Parathyroid adenoma (tissue), 2 donors: ENCODE results near the gene ARHGAP8.

Source experiments
- H2AFZ ChIP-seq: fragments of 300-600 bp; sonication (generic); one replicate; pipeline ENCODE4 v1.7.0; 2017; ENCODE audit warnings: antibody characterized with exemption, mild to moderate bottlenecking
- H3K27ac ChIP-seq: fragments of 300-600 bp; sonication (generic); one replicate; pipeline ENCODE4 v1.7.0; 2017
- H3K27me3 ChIP-seq: fragments of 300-600 bp; sonication (generic); one replicate; pipeline ENCODE4 v1.7.0; 2017; ENCODE audit warnings: low read length; ENCODE audit not compliant: control insufficient read depth, insufficient read depth
- H3K36me3 ChIP-seq: fragments of 300-600 bp; sonication (generic); one replicate; pipeline ENCODE4 v1.7.0; 2017; ENCODE audit warnings: low read length; ENCODE audit not compliant: control insufficient read depth, insufficient read depth
- H3K4me1 ChIP-seq: fragments of 300-600 bp; sonication (generic); one replicate; pipeline ENCODE4 v1.7.0; 2017; ENCODE audit warnings: control low read depth
- H3K4me2 ChIP-seq: fragments of 300-600 bp; sonication (generic); one replicate; pipeline ENCODE4 v1.7.0; 2017; ENCODE audit warnings: low read length
- H3K4me3 ChIP-seq: fragments of 300-600 bp; sonication (generic); one replicate; pipeline ENCODE4 v1.7.0; 2017; ENCODE audit warnings: low read depth, low read length
- H3K79me2 ChIP-seq: fragments of 300-600 bp; sonication (generic); one replicate; pipeline ENCODE4 v1.7.0; 2017; ENCODE audit warnings: control low read depth
- H3K9ac ChIP-seq: fragments of 300-600 bp; sonication (generic); one replicate; pipeline ENCODE4 v1.7.0; 2017; ENCODE audit warnings: mild to moderate bottlenecking
- H3K9me3 ChIP-seq: fragments of 300-600 bp; sonication (generic); one replicate; pipeline ENCODE4 v1.7.0; 2017; ENCODE audit warnings: low read length; ENCODE audit not compliant: control insufficient read depth
- TF ChIP-seq, protein P1 (sequence below): fragments of 300-600 bp; sonication (generic); IDR thresholded peaks from one replicate; pipeline ENCODE4 v1.7.0; 2017; ENCODE audit warnings: antibody characterized with exemption, mild to moderate bottlenecking
- donor health status: primary hyperparathyroidism.

Gene ARHGAP8

DNA sequence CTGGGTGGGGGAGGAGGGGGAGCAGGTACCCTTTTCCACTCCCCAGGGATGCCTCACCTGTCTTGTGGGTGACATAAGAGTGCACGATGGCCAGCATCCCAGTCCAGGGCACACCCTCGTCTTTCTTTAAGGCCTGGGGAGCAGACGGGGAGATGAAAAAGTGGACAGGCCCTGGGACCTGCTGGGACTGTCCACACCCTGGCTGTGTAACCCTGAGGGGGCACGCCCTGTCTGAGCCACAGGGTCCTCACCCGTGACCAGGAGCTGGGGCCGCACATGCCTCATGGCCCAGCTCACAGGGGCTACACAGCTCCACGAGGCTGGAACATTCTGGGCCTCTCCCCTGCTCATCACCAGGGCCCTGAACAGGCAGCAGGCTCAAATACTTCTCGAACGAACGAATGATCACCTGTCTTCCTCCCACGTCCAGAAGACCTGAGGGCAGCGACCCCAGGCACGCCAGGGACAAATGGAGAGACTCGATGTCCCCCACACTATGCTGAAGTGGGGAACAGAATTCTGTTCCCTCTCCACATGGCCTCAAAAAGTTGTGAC lies 133.5 kb downstream of the ARHGAP8 start:
- no peaks in the 10 kb centered on the region for H3K27me3 ChIP-seq
- H3K9me3 ChIP-seq: no peaks in the 10 kb centered on the region
- no peaks in the 10 kb centered on the region for H3K36me3 ChIP-seq
- H3K4me3 ChIP-seq: no peak overlapping the region
- H3K79me2 ChIP-seq: no peaks in the 10 kb centered on the region
- H3K9ac ChIP-seq: no peak overlapping the region
- no peaks in the 10 kb centered on the region for H3K4me1 ChIP-seq
- H3K4me2 ChIP-seq: no peak overlapping the region
- no peak overlapping the region for H2AFZ ChIP-seq
- no peak overlapping the region for H3K27ac ChIP-seq
- TF ChIP-seq, protein P1, sequence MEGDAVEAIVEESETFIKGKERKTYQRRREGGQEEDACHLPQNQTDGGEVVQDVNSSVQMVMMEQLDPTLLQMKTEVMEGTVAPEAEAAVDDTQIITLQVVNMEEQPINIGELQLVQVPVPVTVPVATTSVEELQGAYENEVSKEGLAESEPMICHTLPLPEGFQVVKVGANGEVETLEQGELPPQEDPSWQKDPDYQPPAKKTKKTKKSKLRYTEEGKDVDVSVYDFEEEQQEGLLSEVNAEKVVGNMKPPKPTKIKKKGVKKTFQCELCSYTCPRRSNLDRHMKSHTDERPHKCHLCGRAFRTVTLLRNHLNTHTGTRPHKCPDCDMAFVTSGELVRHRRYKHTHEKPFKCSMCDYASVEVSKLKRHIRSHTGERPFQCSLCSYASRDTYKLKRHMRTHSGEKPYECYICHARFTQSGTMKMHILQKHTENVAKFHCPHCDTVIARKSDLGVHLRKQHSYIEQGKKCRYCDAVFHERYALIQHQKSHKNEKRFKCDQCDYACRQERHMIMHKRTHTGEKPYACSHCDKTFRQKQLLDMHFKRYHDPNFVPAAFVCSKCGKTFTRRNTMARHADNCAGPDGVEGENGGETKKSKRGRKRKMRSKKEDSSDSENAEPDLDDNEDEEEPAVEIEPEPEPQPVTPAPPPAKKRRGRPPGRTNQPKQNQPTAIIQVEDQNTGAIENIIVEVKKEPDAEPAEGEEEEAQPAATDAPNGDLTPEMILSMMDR: no peak

DNA sequence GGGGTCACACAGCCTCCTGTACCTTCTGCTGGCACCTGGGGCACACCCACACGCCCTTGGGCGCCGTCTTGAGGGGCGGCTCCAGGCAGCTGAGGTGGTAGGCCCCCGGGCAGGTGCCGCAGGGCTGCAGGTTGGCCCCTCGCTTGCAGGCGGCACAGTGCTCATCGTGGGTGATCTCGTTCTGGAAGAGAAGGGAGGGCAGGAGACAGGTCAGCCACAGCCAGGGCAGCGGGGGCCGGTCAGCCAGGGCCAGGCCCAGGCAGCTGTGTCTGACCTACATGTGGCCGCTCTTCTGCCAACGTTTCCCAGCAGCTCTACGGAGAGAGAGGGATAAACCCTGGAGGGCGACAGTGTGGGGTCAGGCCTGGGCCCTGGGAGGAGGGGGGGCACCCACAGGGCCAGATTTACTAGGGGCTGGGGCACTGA lies 135.6 kb downstream of the ARHGAP8 start:
- Histone ChIP-seq H3K4me3 (no peak overlapping the region), H3K36me3 (no peaks in the 10 kb centered on the region), H3K27ac (no peak overlapping the region), H2AFZ (no peak overlapping the region), H3K9ac (no peak overlapping the region), H3K4me2 (no peak overlapping the region), H3K9me3 (no peaks in the 10 kb centered on the region), H3K79me2 (no peaks in the 10 kb centered on the region), H3K4me1 (no peaks in the 10 kb centered on the region), H3K27me3 (no peaks in the 10 kb centered on the region)
- TF ChIP-seq, protein P1: no peak

DNA sequence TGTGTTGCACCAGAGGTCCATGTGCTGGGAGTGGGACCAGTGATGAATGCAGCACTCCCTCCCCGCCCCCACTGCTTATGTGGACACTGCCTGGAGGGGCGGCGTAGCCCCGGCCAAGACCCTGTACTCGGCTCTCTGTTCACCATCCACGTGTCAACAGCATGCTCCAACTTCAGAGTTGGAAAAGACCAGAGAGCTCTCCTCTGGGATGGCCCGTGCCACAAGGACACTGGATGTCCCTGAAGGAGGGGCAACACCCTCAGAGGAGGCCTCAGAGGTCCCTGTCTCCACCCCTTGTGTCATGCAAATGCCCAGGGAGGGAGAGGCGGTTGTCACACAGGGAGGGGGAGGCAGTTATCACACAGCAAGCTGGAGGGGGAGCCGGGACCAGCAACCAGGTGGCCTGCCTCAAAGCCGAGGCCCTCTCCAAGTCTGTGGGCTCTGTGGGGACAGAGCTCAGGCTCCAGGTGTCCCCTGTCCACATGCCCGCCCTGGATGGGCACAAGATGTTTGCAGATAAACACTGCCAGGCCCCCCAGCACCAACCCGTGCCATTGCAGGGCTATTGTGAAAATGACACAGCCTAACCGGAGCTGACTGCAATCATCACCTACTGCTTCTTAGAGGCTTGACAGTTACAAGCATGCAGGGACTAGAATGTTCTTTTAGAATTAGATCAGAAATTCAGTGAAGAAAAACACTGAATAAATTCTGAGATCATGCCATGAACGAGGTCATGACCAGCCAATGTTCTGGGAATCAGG lies 136.3 kb downstream of the ARHGAP8 start:
- Histone ChIP-seq H3K27me3 (no peaks in the 10 kb centered on the region), H3K4me3 (no peak overlapping the region), H3K4me2 (no peak overlapping the region)

DNA sequence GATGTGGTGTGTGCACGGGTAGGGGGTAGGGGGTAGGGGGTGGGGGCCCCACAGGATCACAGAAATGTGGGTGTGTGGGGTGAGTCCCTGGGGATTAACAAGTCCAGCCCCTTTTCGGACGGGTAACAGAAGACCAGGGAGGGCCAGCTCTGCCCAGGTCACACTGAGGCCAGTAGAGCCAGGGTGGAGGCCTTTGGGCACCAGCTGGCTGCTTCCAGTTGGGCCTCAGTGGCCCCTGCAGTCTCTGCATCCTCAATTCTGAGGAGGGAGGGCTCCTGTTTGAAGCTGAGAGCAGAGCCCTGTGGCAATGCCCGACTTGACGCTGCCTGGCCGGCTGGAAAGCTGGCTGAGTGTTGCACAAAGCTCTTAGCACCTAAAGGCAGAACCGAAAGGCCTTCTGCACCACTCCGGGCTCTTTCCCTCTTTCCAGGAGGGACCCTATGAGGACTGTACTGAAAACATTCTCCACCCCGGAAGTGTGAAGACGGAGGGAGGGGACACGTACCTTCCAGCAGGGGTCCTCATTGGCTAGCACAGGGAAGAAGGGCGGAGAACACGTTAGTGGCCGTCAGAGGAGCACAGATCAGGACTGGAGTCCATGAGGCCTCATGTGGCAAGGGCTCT lies 137.0 kb downstream of the ARHGAP8 start:
- H3K9ac ChIP-seq: no peak overlapping the region
- H3K4me3 ChIP-seq: no peak overlapping the region
- no peaks in the 10 kb centered on the region for H3K27me3 ChIP-seq
- H3K4me2 ChIP-seq: no peak overlapping the region
- no peak overlapping the region for H3K27ac ChIP-seq
- no peaks in the 10 kb centered on the region for H3K36me3 ChIP-seq
- H3K4me1 ChIP-seq: no peaks in the 10 kb centered on the region
- H3K79me2 ChIP-seq: no peaks in the 10 kb centered on the region
- H2AFZ ChIP-seq: no peak overlapping the region
- no peaks in the 10 kb centered on the region for H3K9me3 ChIP-seq
- TF ChIP-seq, protein P1: no peak

More for the DNA sequence above, 136.3 kb downstream of the ARHGAP8 start:
- H3K27ac ChIP-seq: no peak overlapping the region
- no peak overlapping the region for H2AFZ ChIP-seq
- TF ChIP-seq, protein P1: no peak
- H3K4me1 ChIP-seq: no peaks in the 10 kb centered on the region
- H3K79me2 ChIP-seq: no peaks in the 10 kb centered on the region
- H3K9ac ChIP-seq: no peak overlapping the region
- H3K9me3 ChIP-seq: no peaks in the 10 kb centered on the region
- no peaks in the 10 kb centered on the region for H3K36me3 ChIP-seq
